H9 (cell line): ENCODE measurements around the gene ATRNL1. TPM values are rescaled to one million over a fixed set of nuclear protein-coding genes. Genes with fewer than 3 reads are reported as not detected.
A peak's percentile ranks its signal among the peaks of the same experiment; 100 is the strongest.

Source experiments
- DNase-seq: peaks from one replicate; pipeline ENCODE4 v3.0.0-alpha.2; 2017
- H2AFZ ChIP-seq: one replicate; pipeline ENCODE4 v1.6.1; 2013; ENCODE audit warnings: mild to moderate bottlenecking, low read length, control low read depth, moderate library complexity
- H2AK5ac ChIP-seq: 2 replicates; pipeline ENCODE4 v1.6.1; 2013; ENCODE audit warnings: low read length, control low read depth, mixed read lengths; ENCODE audit not compliant: insufficient read length
- H2BK120ac ChIP-seq: one replicate; pipeline ENCODE4 v1.6.1; 2013; ENCODE audit warnings: low read depth, mild to moderate bottlenecking, low read length, control low read depth, inconsistent platforms; ENCODE audit not compliant: poor library complexity, severe bottlenecking
- H2BK12ac ChIP-seq: 2 replicates; pipeline ENCODE4 v1.6.1; 2013; ENCODE audit warnings: low read length, control low read depth, mixed read lengths, low read depth; ENCODE audit not compliant: insufficient read length
- H2BK15ac ChIP-seq: 2 replicates; pipeline ENCODE4 v1.6.1; 2013; ENCODE audit warnings: low read depth, low read length, control low read depth
- H2BK20ac ChIP-seq: one replicate; pipeline ENCODE4 v1.6.1; 2013; ENCODE audit warnings: low read depth, mild to moderate bottlenecking, low read length, control low read depth, inconsistent platforms; ENCODE audit not compliant: poor library complexity, severe bottlenecking
- H2BK5ac ChIP-seq: 2 replicates; pipeline ENCODE4 v1.6.1; 2013; ENCODE audit warnings: low read length, control low read depth, mixed read lengths; ENCODE audit not compliant: insufficient read length
- H3K14ac ChIP-seq: 2 replicates; pipeline ENCODE4 v1.6.1; 2013; ENCODE audit warnings: low read length, control low read depth; ENCODE audit not compliant: insufficient read depth
- H3K18ac ChIP-seq: 2 replicates; pipeline ENCODE4 v1.6.1; 2013; ENCODE audit warnings: low read depth, mild to moderate bottlenecking, mixed read lengths, low read length, control low read depth; ENCODE audit not compliant: insufficient read length
- H3K23ac ChIP-seq: 2 replicates; pipeline ENCODE4 v1.6.1; 2013; ENCODE audit warnings: low read length, control low read depth, mixed read lengths, low read depth; ENCODE audit not compliant: insufficient read length
- H3K23me2 ChIP-seq: 2 replicates; pipeline ENCODE4 v1.6.1; 2013; ENCODE audit warnings: low read depth, mild to moderate bottlenecking, mixed read lengths, low read length, control low read depth; ENCODE audit not compliant: insufficient read length, poor library complexity, severe bottlenecking
- H3K27ac ChIP-seq: 2 replicates; pipeline ENCODE4 v1.5.1; 2013; ENCODE audit warnings: low read length, control low read depth, mixed read lengths, low read depth; ENCODE audit not compliant: insufficient read length
- H3K27me3 ChIP-seq: 2 replicates; pipeline ENCODE4 v1.6.1; 2013; ENCODE audit warnings: low read length, control low read depth, inconsistent platforms; ENCODE audit not compliant: insufficient read depth
- H3K4ac ChIP-seq: 2 replicates; pipeline ENCODE4 v1.6.1; 2013; ENCODE audit warnings: low read depth, mild to moderate bottlenecking, control low read depth, inconsistent platforms, low read length, moderate library complexity
- H3K4me1 ChIP-seq: 2 replicates; pipeline ENCODE4 v1.6.1; 2013; ENCODE audit warnings: low read length, control low read depth, inconsistent platforms; ENCODE audit not compliant: insufficient read depth
- H3K4me2 ChIP-seq: 2 replicates; pipeline ENCODE4 v1.6.1; 2013; ENCODE audit warnings: low read length, control low read depth, mixed read lengths; ENCODE audit not compliant: insufficient read length, insufficient read depth
- H3K56ac ChIP-seq: 2 replicates; pipeline ENCODE4 v1.6.1; 2013; ENCODE audit warnings: low read depth, mild to moderate bottlenecking, mixed read lengths, low read length, control low read depth; ENCODE audit not compliant: insufficient read length
- H3K79me1 ChIP-seq: 2 replicates; pipeline ENCODE4 v1.6.1; 2013; ENCODE audit warnings: low read depth, mild to moderate bottlenecking, moderate library complexity, low read length, control low read depth, inconsistent platforms; ENCODE audit not compliant: insufficient read depth, poor library complexity, severe bottlenecking
- H3K79me2 ChIP-seq: 2 replicates; pipeline ENCODE4 v1.6.1; 2013; ENCODE audit warnings: low read length, control low read depth, inconsistent platforms; ENCODE audit not compliant: insufficient read depth
- H3K9ac ChIP-seq: 2 replicates; pipeline ENCODE4 v1.6.1; 2013; ENCODE audit warnings: low read length, control low read depth, mixed read lengths; ENCODE audit not compliant: insufficient read length; ENCODE audit errors: extremely low read depth
- H3K9me3 ChIP-seq: one replicate; pipeline ENCODE4 v1.6.1; 2013; ENCODE audit warnings: low read depth, low read length, inconsistent platforms; ENCODE audit not compliant: control insufficient read depth
- H3T11ph ChIP-seq: one replicate; pipeline ENCODE4 v1.6.1; 2013; ENCODE audit warnings: mild to moderate bottlenecking, low read length, control low read depth, inconsistent platforms
- H4K20me1 ChIP-seq: one replicate; pipeline ENCODE4 v1.6.1; 2013; ENCODE audit not compliant: control insufficient read depth, insufficient read length, insufficient read depth
- H4K5ac ChIP-seq: 2 replicates; pipeline ENCODE4 v1.6.1; 2013; ENCODE audit warnings: low read depth, mild to moderate bottlenecking, mixed read lengths, low read length, control low read depth; ENCODE audit not compliant: insufficient read length
- H4K8ac ChIP-seq: replicated peaks from 2 replicates; pipeline ENCODE4 v1.6.1; 2013; ENCODE audit warnings: low read length, control low read depth, mixed read lengths, low read depth; ENCODE audit not compliant: insufficient read length
- H4K91ac ChIP-seq: 2 replicates; pipeline ENCODE4 v1.6.1; 2013; ENCODE audit warnings: low read depth, mild to moderate bottlenecking, moderate library complexity, mixed read lengths, low read length, control low read depth; ENCODE audit not compliant: insufficient read length
- H3K27ac Mint-ChIP-seq, 3 experiments: 2 replicates in 2 of 3; 3 replicates in 1 of 3; pipeline ENCODE4 v1.8.0; 2020 to 2021; ENCODE audit warnings: mixed read lengths in 3 of 3, mild to moderate bottlenecking in 1 of 3, moderate library complexity in 1 of 3
- H3K27me3 Mint-ChIP-seq: 2 replicates; pipeline ENCODE4 v1.8.0; 2021; ENCODE audit warnings: low read depth, mild to moderate bottlenecking, moderate library complexity, mixed read lengths
- H3K36me3 Mint-ChIP-seq, 3 experiments: 2 replicates in 2 of 3; 3 replicates in 1 of 3; pipeline ENCODE4 v1.8.0; 2020 to 2021; ENCODE audit warnings: low read depth in 3 of 3, mixed read lengths in 3 of 3; ENCODE audit not compliant: insufficient read depth in 1 of 3
- H3K4me1 Mint-ChIP-seq, 2 experiments: 2 replicates each; pipeline ENCODE4 v1.8.0; 2020; ENCODE audit warnings: mixed read lengths in 2 of 2
- H3K4me3 Mint-ChIP-seq, 2 experiments: 2 replicates in 1 of 2; 3 replicates in 1 of 2; pipeline ENCODE4 v1.8.0; 2020 to 2021; ENCODE audit warnings: mild to moderate bottlenecking in 2 of 2, mixed read lengths in 2 of 2, moderate library complexity in 1 of 2
- H3K9me3 Mint-ChIP-seq, 2 experiments: 2 replicates in 1 of 2; 3 replicates in 1 of 2; pipeline ENCODE4 v1.8.0; 2020; ENCODE audit warnings: mild to moderate bottlenecking in 2 of 2, mixed read lengths in 2 of 2, moderate library complexity in 1 of 2
- CTCF ChIP-seq: fragments of 200-600 bp; sonication (generic); conservative IDR thresholded peaks from 3 replicates; pipeline ENCODE4 v1.8.0; 2021; ENCODE audit warnings: antibody characterized with exemption, mild to moderate bottlenecking
- WGBS: extraction: QIAGEN DNeasy Blood & Tissue Kit; methylation state at CpG from one replicate; pipeline ENCODE4 v1.1.7; 2013; ENCODE audit warnings: missing lambda C conversion rate, low lambda C conversion rate, mixed read lengths; ENCODE audit not compliant: insufficient read length; ENCODE audit errors: extremely low coverage; 5-methylcytosine and 5-hydroxymethylcytosine counted together
- total RNA-seq: library from RNA; stranded (reverse); gene quantifications from 2 replicates; pipeline ENCODE4 v1.2.1, GENCODE V29; 2021

ATRNL1 gene
- total RNA-seq, 1 experiment from 2014 or later, result 9.2 TPM

GRCh38 chr10:115056186-115056585, 37.0 kb upstream of the ATRNL1 start:
- DNase-seq, result peak; percentile 56
- no peak overlapping the region for H2BK5ac ChIP-seq
- H3K27ac ChIP-seq, result no peak overlapping the region
- no peaks in the 10 kb centered on the region for H4K20me1 ChIP-seq
- H3K27me3 ChIP-seq, result no peaks in the 10 kb centered on the region
- no CpG with 5 or more reads among the region's 2 CpGs for WGBS
- H3K4me1 ChIP-seq, result peaks cover 5% of the 10 kb centered on the region
- H3K4ac ChIP-seq, result no peak overlapping the region
- no peaks in the 10 kb centered on the region for H3K9me3 ChIP-seq
- H3K27me3 Mint-ChIP-seq, result no peaks in the 10 kb centered on the region
- no peak overlapping the region for H3K18ac ChIP-seq
- no peak overlapping the region for H4K5ac ChIP-seq
- no peak overlapping the region; a peak in 1 of 7 replicates for H3K27ac Mint-ChIP-seq
- H2BK15ac ChIP-seq, result no peak overlapping the region
- no peaks in the 10 kb centered on the region for H3K79me1 ChIP-seq
- H3K36me3 Mint-ChIP-seq, result no peaks in the 10 kb centered on the region
- no peak overlapping the region for H3T11ph ChIP-seq
- H3K23me2 ChIP-seq, result no peaks in the 10 kb centered on the region
- H2AFZ ChIP-seq, result no peak overlapping the region
- H2AK5ac ChIP-seq, result no peak overlapping the region
- H3K4me2 ChIP-seq, result no peak overlapping the region
- no peak overlapping the region for H4K91ac ChIP-seq
- peaks cover 19 to 27% of the 10 kb centered on the region in 2 experiments for H3K4me1 Mint-ChIP-seq
- H3K23ac ChIP-seq, result no peak overlapping the region
- H3K4me3 Mint-ChIP-seq, result no peak overlapping the region
- H2BK12ac ChIP-seq, result no peak overlapping the region
- no peaks in the 10 kb centered on the region for H3K9me3 Mint-ChIP-seq
- H3K9ac ChIP-seq, result no peak overlapping the region
- H2BK20ac ChIP-seq, result no peak overlapping the region
- H3K14ac ChIP-seq, result no peak overlapping the region
- no peaks in the 10 kb centered on the region for H3K79me2 ChIP-seq
- TF ChIP-seq CTCF, result no peak
- H2BK120ac ChIP-seq, result no peak overlapping the region
- no peak overlapping the region for H4K8ac ChIP-seq
- H3K56ac ChIP-seq, result no peak overlapping the region
